Stimulated activated CD8-positive, alpha-beta memory T cell treated with anti-CD3 and anti-CD28 coated beads, Interleukin-15, amount 100 ng/mL, for 24 hours (primary cell): Measurements from ENCODE around the gene SLC25A51.
"Not testable (repeated sequence)": the region's sequence is repeated elsewhere in the genome, so short reads cannot be mapped to it uniquely, and the experiment has no call there.

Experiments
- DNase-seq: peaks from one replicate; pipeline ENCODE4 v3.0.0-alpha.2; 2020; ENCODE audit warnings: low read depth

The SLC25A51 gene

GRCh38 chr9:37919246-37919955, 15.5 kb upstream of the SLC25A51 start:
- no peak for DNase-seq

- DNase-seq = no peak
These were observed 14.8 kb upstream of the SLC25A51 start for GRCh38 chr9:37918665-37919170.

- DNase-seq = no peak
These were observed 14.1 kb upstream of the SLC25A51 start for GRCh38 chr9:37917801-37918664.

GRCh38 chr9:37917313-37917731, 13.4 kb upstream of the SLC25A51 start:
- DNase-seq = no peak

- DNase-seq = no peak
These were observed 12.8 kb upstream of the SLC25A51 start for GRCh38 chr9:37916471-37917312.

- DNase-seq = no peak
These were observed 12.1 kb upstream of the SLC25A51 start for GRCh38 chr9:37915911-37916470.

- DNase-seq = no peak
These were observed 10.9 kb upstream of the SLC25A51 start for GRCh38 chr9:37914701-37915358.

- DNase-seq = no peak
These were observed 10.2 kb upstream of the SLC25A51 start for GRCh38 chr9:37914154-37914551.

- peak; percentile 73 for DNase-seq
These were observed 9.7 kb upstream of the SLC25A51 start for GRCh38 chr9:37913480-37914153.

GRCh38 chr9:37911271-37911681, 7.3 kb upstream of the SLC25A51 start:
- DNase-seq = no peak

- no peak for DNase-seq
These were observed 6.3 kb upstream of the SLC25A51 start for GRCh38 chr9:37910271-37910670.

GRCh38 chr9:37909836-37910235, 5.9 kb upstream of the SLC25A51 start:
- not testable (repeated sequence) for DNase-seq

GRCh38 chr9:37909326-37909725, 5.4 kb upstream of the SLC25A51 start:
- no peak for DNase-seq

GRCh38 chr9:37908698-37909186, 4.8 kb upstream of the SLC25A51 start:
- DNase-seq = no peak

GRCh38 chr9:37908283-37908682, 4.4 kb upstream of the SLC25A51 start:
- no peak for DNase-seq

- DNase-seq = no peak
These were observed 2.6 kb upstream of the SLC25A51 start for GRCh38 chr9:37906312-37907239.

GRCh38 chr9:37905776-37906175, 1.8 kb upstream of the SLC25A51 start:
- no peak for DNase-seq

GRCh38 chr9:37905131-37905505, 1.2 kb upstream of the SLC25A51 start:
- no peak for DNase-seq

GRCh38 chr9:37904445-37905130, 661 bp upstream of the SLC25A51 start:
- DNase-seq = no peak
